ENCODE results near the gene ANKRD16. TPM values are rescaled to one million over a fixed set of nuclear protein-coding genes. Genes with fewer than 3 reads are reported as not detected.
"Not testable (repeated sequence)": the region's sequence is repeated elsewhere in the genome, so short reads cannot be mapped to it uniquely, and the experiment has no call there.

The ANKRD16 gene
- total RNA-seq, 4 donors from 2014 or later, result 3.3 to 8.9 (median 5.9) TPM

DNA sequence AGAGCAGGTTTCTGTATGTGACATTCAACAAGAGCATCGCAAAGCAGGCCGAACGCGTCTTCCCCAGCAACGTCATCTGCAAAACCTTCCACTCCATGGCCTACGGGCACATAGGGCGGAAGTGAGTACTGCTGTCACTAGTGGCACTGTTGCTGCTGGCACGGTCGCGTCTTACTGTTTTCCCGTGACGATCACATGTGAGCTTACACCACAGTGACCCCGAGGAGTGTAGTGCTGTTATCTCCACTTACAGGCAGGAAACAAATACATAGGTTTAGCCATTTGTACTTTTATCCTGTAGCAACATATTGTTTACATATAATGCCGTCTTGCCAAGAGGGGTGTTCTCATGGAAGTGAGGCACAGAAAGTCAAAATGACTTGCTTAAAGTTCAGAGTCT, 25.8 kb upstream of the ANKRD16 start:
- TF ChIP-seq POLR2AphosphoS5 (IDR thresholded peaks at IDR 0.05), result no peak
- WGBS, 2 donors (ENCODE audit: low coverage in 1 of 2), result 93% methylated on average over 5 of the region's 14 CpGs; no CpG with 5 or more reads in 1 of the 2 donors
- Histone ChIP-seq H3K4me1 (peaks cover 0 to under 1% (median 0%) of the 10 kb centered on the region in 3 donors), H3K27ac (no peak overlapping the region), H3K36me3 (peaks cover 0 to 100% of the 10 kb centered on the region in 2 donors), H3K27me3 (no peaks in the 10 kb centered on the region), H3K4me3 (no peak overlapping the region), H3K9me3 (no peaks in the 10 kb centered on the region)
- no peak for ATAC-seq

DNA sequence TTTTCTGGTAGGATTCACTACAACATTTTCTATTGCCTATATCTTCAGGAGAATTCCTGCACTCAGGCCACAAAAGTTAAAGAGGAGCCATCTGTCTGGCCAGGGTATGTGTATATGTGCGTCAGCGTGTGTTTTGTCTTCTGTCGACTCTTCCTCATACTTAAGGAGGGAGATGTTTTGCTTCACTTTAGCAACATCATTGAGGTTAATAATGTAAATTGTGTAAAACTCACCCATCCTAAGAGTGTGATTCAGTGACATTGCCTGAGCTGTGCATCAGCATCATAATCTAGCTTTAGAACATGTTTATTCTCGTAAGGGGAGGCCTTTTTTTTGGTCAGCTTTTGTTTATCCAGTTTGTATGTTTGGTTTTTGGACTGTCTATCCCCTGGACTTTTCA, 24.0 kb upstream of the ANKRD16 start:
- TF ChIP-seq EP300 (IDR thresholded peaks at IDR 0.05), result no peak
- TF ChIP-seq, protein P1, sequence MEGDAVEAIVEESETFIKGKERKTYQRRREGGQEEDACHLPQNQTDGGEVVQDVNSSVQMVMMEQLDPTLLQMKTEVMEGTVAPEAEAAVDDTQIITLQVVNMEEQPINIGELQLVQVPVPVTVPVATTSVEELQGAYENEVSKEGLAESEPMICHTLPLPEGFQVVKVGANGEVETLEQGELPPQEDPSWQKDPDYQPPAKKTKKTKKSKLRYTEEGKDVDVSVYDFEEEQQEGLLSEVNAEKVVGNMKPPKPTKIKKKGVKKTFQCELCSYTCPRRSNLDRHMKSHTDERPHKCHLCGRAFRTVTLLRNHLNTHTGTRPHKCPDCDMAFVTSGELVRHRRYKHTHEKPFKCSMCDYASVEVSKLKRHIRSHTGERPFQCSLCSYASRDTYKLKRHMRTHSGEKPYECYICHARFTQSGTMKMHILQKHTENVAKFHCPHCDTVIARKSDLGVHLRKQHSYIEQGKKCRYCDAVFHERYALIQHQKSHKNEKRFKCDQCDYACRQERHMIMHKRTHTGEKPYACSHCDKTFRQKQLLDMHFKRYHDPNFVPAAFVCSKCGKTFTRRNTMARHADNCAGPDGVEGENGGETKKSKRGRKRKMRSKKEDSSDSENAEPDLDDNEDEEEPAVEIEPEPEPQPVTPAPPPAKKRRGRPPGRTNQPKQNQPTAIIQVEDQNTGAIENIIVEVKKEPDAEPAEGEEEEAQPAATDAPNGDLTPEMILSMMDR (IDR thresholded peaks at IDR 0.05), result no peak
- no peak for TF ChIP-seq POLR2A (IDR thresholded peaks at IDR 0.05)
- TF ChIP-seq POLR2AphosphoS5 (IDR thresholded peaks at IDR 0.05), result no peak
- 85 to 89% methylated on average over 4 of the region's 4 CpGs for WGBS, 2 donors (ENCODE audit: low coverage in 1 of 2)
- Histone ChIP-seq H3K27ac (no peak overlapping the region), H3K27me3 (no peaks in the 10 kb centered on the region), H3K9me3 (no peaks in the 10 kb centered on the region), H3K4me3 (no peak overlapping the region), H3K36me3 (peaks cover 0 to 100% of the 10 kb centered on the region in 2 donors), H3K4me1 (peaks cover 0 to 6% (median 0%) of the 10 kb centered on the region in 3 donors)
- ATAC-seq, result no peak

DNA sequence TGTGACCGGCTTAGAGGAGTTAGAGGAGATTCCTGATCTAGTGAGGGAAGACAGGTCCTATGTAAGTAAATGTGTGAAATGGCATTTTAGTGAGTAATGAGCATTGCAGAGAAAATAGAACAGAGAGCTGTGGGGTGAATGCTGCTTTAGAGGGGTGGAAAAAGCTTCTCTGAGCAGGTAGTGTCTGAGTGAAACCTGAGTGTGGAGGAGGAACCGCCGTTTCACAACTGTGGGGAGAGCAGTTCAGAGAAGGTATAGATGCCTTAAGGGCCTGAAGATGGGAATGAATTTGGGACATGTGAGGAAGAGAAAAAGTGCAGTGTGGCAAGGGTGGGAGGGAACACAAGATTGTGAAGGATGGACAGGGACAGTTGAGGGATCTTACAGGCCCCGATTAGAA, 22.0 kb upstream of the ANKRD16 start:
- peaks cover 0 to 6% (median 0%) of the 10 kb centered on the region in 3 donors for H3K4me1 ChIP-seq
- no peaks in the 10 kb centered on the region for H3K9me3 ChIP-seq
- 94 to 98% methylated on average over 3 of the region's 4 CpGs for WGBS, 2 donors (ENCODE audit: low coverage in 1 of 2)
- TF ChIP-seq, protein P1 (IDR thresholded peaks at IDR 0.05), result no peak
- no peak for TF ChIP-seq POLR2AphosphoS5 (IDR thresholded peaks at IDR 0.05)
- no peak for TF ChIP-seq EP300 (IDR thresholded peaks at IDR 0.05)
- no peak for TF ChIP-seq POLR2A (IDR thresholded peaks at IDR 0.05)
- H3K27ac ChIP-seq, result no peak overlapping the region
- H3K4me3 ChIP-seq, result no peak overlapping the region
- no peaks in the 10 kb centered on the region for H3K27me3 ChIP-seq
- peaks cover 0 to 100% of the 10 kb centered on the region in 2 donors for H3K36me3 ChIP-seq
- no peak for ATAC-seq

DNA sequence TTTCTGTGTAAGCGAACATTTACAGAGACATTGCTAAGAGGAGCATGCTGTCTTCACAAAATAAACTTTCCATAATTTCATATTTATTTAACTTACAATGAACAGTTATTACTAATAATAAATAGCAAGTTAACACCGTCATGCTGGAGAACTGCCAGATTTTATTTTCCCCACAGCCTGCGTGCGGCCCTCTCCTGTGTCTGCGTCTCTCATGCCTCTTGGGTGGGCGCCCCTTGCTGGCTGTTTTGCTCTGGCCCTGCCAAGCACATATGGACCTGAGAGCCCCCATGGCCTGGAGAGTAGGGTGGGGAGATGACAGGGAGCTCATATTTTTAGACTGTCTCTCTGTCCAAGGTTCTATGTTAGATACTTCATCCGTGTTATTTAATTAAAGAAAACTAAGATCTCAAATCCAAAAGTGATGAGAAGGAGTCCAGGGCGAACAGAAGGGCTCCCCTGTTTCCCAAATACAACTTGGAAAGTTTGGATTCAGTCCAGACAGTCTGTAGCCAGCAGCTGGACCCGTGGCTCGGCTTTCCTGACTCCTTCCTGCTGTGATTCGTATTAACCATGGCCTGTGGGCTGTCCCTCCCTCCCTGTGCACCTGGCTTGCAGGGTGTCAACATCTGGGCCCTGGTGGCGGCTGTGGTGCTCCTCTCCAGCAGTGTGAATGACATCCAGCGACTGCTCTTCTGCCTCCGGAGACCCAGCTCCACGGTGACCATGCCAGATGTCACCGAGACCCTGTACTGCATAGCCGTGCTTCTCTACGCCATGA, 20.8 kb upstream of the ANKRD16 start:
- peak; percentile 47 for ATAC-seq
- Histone ChIP-seq H3K36me3 (peaks cover 0 to 98% of the 10 kb centered on the region in 2 donors), H3K4me3 (no peak overlapping the region), H3K9me3 (no peaks in the 10 kb centered on the region), H3K27me3 (no peaks in the 10 kb centered on the region), H3K27ac (peak overlapping the region in 2 of 4 donors; percentile 19 to 59), H3K4me1 (peaks cover 0 to 16% (median 0%) of the 10 kb centered on the region in 3 donors)
- 48 to 52% methylated on average over 9 to 11 of the region's 18 CpGs for WGBS, 2 donors (ENCODE audit: low coverage in 1 of 2)
- no peak for TF ChIP-seq EP300 (IDR thresholded peaks at IDR 0.05)
- TF ChIP-seq POLR2A (IDR thresholded peaks at IDR 0.05), result no peak
- TF ChIP-seq, protein P1 (IDR thresholded peaks at IDR 0.05), result no peak
- no peak for TF ChIP-seq POLR2AphosphoS5 (IDR thresholded peaks at IDR 0.05)

DNA sequence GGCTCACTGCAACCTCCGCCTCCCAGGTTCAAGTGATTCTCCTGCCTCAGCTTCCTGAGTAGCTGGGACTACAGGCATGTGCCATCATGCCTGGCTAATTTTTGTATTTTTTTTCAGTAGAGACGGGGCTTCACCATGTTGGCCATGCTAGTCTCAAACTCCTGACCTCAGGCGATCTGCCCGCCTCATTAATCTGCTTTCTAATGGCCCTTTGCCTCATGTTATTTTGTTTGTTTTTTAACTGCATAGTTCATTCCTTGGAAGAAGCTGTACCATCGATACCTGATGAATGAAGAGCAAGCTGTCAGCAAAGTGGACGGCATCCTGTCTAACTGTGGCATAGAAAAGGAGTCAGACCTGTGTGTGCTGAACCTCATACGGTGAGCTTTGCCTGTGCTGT, 19.0 kb upstream of the ANKRD16 start:
- not testable (repeated sequence) for H3K27ac ChIP-seq, H3K27me3 ChIP-seq, H3K4me3 ChIP-seq, H3K9me3 ChIP-seq, ATAC-seq
- Histone ChIP-seq H3K4me1 (peaks cover 0 to 20% (median 0%) of the 10 kb centered on the region in 3 donors), H3K36me3 (peaks cover 0 to 83% of the 10 kb centered on the region in 2 donors)
- 94 to 100% methylated on average over 1 to 3 of the region's 7 CpGs for WGBS, 2 donors (ENCODE audit: low coverage in 1 of 2)

DNA sequence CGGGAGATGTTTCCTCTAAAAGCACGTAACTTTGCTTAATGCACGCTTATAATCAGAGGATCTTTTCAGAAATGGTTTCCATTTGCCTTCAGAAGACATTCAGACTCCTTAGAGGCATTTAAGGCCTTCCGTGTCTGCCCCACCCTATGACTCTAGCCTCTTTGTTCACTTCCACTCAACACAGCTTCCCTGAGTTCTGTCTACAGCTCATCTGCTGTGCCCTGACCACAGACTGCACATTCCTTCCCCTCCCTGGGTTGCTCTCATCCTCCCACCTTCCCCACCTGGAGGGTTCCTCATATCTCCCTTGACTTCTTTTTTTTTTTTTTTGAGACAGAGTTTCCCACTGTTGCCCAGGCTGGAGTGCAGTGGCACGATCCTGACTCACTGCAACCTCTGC, 17.0 kb upstream of the ANKRD16 start:
- Histone ChIP-seq H3K4me3 (no peak overlapping the region), H3K27ac (peak overlapping the region in 2 of 4 donors; percentile 6 to 57), H3K36me3 (peaks cover 0 to 62% of the 10 kb centered on the region in 2 donors), H3K9me3 (no peaks in the 10 kb centered on the region), H3K27me3 (no peaks in the 10 kb centered on the region), H3K4me1 (peaks cover 0 to 20% (median 0%) of the 10 kb centered on the region in 3 donors)
- ATAC-seq, result no peak
- TF ChIP-seq POLR2A (IDR thresholded peaks at IDR 0.05) (no peak), POLR2AphosphoS5 (IDR thresholded peaks at IDR 0.05) (no peak), EP300 (IDR thresholded peaks at IDR 0.05) (no peak)
- TF ChIP-seq, protein P1 (IDR thresholded peaks at IDR 0.05), result no peak
- WGBS, 2 donors (ENCODE audit: low coverage in 1 of 2), result 70 to 78% methylated on average over 2 of the region's 5 CpGs
